ENCODE data around the gene DUOX1.
"Not testable (repeated sequence)": the region's sequence is repeated elsewhere in the genome, so short reads cannot be mapped to it uniquely, and the experiment has no call there.

DUOX1 gene

DNA sequence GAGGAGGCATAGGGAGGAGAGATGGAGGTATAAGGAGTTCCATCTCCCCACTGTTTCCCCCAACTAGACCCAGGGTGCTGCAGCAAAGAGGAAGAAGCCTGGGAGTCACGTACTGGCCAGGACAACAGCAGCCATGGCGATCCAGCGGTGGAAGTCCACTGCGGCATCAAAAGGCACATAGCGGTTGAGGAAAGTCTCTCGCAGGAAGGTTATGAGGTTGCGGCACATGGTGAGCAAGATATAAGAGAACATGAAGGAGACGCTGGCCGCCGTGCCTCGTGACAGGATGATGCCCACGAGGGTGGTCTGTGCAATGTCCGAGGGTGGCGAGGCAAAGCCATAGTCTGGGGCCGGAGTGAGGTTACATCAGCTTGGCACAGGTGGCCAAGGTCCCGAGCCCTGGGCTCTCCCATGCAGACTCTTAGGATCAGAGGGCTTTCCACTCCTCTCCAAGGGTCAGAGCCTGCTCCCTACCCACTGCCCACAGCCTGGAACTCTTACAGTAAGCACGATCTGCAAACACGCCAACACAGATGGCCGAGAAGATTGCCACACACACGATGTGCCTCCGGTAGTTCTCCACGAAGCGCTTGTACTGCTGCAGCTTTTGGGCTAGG is 30.1 kb upstream of the DUOX1 start:
- Histone ChIP-seq H3K36me3 (ENCODE audit: control insufficient read depth, insufficient read depth, low read length) (no peaks in the 10 kb centered on the region), H2AFZ (no peak overlapping the region)

DNA sequence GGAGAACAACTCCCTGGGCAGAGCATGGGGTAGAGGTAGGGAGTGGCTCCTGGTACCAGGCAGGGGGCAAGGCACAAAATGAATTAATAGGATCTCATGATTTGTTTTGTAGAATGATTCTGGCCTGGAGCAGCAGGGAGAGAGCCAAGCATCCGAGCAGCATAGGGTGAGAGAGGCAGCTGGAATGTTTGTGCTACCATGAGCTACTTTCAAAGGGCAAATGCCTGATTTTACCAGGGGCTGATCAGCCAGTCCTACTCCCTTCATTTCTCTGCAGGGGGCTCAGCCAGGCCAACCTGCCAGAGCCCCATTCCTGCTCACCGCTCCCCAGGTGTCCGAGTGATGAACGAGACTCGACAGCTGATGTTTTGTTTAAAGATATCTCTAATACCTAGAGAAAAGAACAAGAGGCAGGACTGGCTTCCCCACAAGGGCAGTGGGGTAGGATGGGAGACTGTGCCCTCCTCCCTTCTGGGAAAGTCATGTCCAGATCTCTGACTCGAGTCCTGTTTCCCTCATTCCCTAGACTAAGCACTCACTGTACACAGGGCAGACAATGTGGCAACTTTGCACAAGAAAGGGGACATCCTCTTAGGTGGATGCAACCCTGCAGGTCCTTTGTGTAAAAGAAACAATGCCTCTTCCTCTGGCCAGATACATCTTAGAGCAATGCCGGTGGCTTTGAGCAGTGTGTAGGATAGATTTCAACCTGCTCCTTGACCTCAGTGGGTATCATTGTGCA is 28.7 kb upstream of the DUOX1 start:
- Histone ChIP-seq H3K36me3 (ENCODE audit: control insufficient read depth, insufficient read depth, low read length) (no peaks in the 10 kb centered on the region), H3K27me3 (ENCODE audit: control insufficient read depth, insufficient read depth, low read length) (no peaks in the 10 kb centered on the region), H3K27ac (no peak overlapping the region), H3K4me2 (ENCODE audit: low read length) (no peak overlapping the region), H3K9me3 (ENCODE audit: control insufficient read depth, low read length) (no peaks in the 10 kb centered on the region), H2AFZ (no peak overlapping the region), H3K4me3 (ENCODE audit: low read depth, low read length) (no peak overlapping the region), H3K79me2 (no peaks in the 10 kb centered on the region), H3K4me1 (no peaks in the 10 kb centered on the region), H3K9ac (no peak overlapping the region)
- TF ChIP-seq, protein P1, sequence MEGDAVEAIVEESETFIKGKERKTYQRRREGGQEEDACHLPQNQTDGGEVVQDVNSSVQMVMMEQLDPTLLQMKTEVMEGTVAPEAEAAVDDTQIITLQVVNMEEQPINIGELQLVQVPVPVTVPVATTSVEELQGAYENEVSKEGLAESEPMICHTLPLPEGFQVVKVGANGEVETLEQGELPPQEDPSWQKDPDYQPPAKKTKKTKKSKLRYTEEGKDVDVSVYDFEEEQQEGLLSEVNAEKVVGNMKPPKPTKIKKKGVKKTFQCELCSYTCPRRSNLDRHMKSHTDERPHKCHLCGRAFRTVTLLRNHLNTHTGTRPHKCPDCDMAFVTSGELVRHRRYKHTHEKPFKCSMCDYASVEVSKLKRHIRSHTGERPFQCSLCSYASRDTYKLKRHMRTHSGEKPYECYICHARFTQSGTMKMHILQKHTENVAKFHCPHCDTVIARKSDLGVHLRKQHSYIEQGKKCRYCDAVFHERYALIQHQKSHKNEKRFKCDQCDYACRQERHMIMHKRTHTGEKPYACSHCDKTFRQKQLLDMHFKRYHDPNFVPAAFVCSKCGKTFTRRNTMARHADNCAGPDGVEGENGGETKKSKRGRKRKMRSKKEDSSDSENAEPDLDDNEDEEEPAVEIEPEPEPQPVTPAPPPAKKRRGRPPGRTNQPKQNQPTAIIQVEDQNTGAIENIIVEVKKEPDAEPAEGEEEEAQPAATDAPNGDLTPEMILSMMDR (IDR thresholded peaks at IDR 0.05), result no peak

More for the DNA sequence above, 30.1 kb upstream of the DUOX1 start:
- H3K9me3 ChIP-seq (ENCODE audit: control insufficient read depth, low read length), result no peaks in the 10 kb centered on the region
- no peak overlapping the region for H3K4me2 ChIP-seq (ENCODE audit: low read length)
- no peaks in the 10 kb centered on the region for H3K4me1 ChIP-seq
- no peaks in the 10 kb centered on the region for H3K27me3 ChIP-seq (ENCODE audit: control insufficient read depth, insufficient read depth, low read length)
- no peaks in the 10 kb centered on the region for H3K79me2 ChIP-seq
- H3K27ac ChIP-seq, result no peak overlapping the region
- no peak overlapping the region for H3K9ac ChIP-seq
- no peak overlapping the region for H3K4me3 ChIP-seq (ENCODE audit: low read depth, low read length)
- TF ChIP-seq, protein P1 (IDR thresholded peaks at IDR 0.05), result no peak

DNA sequence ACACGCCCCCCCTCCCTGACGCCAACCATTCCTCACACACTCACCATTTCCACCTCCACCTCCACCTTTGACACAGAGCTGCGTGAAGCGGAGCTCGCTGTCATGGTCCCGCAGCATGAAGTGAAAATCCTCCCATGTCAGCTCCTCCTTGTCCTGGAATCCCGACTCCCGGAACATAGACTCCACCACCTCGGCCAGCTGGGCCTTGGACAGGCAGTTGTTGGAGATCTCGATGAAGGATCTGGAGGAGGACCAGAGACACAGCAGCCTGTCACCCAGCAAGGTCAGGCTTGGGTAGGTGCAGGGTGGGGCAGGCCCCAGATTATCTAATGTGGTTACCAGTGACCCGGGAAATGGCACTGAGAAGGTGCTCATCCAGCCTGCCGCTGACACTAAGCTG is 28.0 kb upstream of the DUOX1 start:
- Histone ChIP-seq H3K4me3 (ENCODE audit: low read depth, low read length) (no peak overlapping the region), H3K27ac (no peak overlapping the region), H3K4me1 (no peaks in the 10 kb centered on the region), H3K27me3 (ENCODE audit: control insufficient read depth, insufficient read depth, low read length) (no peaks in the 10 kb centered on the region), H2AFZ (no peak overlapping the region), H3K9me3 (ENCODE audit: control insufficient read depth, low read length) (no peaks in the 10 kb centered on the region), H3K79me2 (no peaks in the 10 kb centered on the region), H3K36me3 (ENCODE audit: control insufficient read depth, insufficient read depth, low read length) (no peaks in the 10 kb centered on the region), H3K9ac (no peak overlapping the region), H3K4me2 (ENCODE audit: low read length) (no peak overlapping the region)
- TF ChIP-seq, protein P1 (IDR thresholded peaks at IDR 0.05), result no peak

DNA sequence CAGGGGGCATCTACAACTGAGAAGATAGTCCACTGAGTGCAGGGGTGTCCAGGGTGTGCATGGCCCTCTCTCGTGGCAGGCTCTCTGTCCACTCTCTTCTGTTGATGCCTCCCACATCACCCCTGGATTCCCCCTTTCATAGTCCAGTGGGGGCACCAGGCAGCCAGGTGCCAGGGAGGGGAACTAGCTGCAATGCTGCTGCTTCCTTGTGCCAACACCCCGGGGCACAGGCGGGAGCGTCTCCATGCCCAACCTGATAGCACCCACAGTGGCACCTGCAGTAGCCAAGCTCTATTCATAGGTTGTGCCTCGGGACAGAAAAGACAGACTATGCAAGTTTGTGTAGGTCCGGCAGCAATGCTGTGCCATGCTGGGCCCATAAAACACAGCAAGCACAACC is 27.6 kb upstream of the DUOX1 start:
- H3K79me2 ChIP-seq, result no peaks in the 10 kb centered on the region
- no peak overlapping the region for H3K9ac ChIP-seq
- no peak overlapping the region for H3K4me2 ChIP-seq (ENCODE audit: low read length)
- no peaks in the 10 kb centered on the region for H3K4me1 ChIP-seq
- TF ChIP-seq, protein P1 (IDR thresholded peaks at IDR 0.05), result no peak
- H3K9me3 ChIP-seq (ENCODE audit: control insufficient read depth, low read length), result no peaks in the 10 kb centered on the region
- H3K27ac ChIP-seq, result no peak overlapping the region
- H3K36me3 ChIP-seq (ENCODE audit: control insufficient read depth, insufficient read depth, low read length), result no peaks in the 10 kb centered on the region
- no peak overlapping the region for H3K4me3 ChIP-seq (ENCODE audit: low read depth, low read length)
- no peak overlapping the region for H2AFZ ChIP-seq
- H3K27me3 ChIP-seq (ENCODE audit: control insufficient read depth, insufficient read depth, low read length), result no peaks in the 10 kb centered on the region

DNA sequence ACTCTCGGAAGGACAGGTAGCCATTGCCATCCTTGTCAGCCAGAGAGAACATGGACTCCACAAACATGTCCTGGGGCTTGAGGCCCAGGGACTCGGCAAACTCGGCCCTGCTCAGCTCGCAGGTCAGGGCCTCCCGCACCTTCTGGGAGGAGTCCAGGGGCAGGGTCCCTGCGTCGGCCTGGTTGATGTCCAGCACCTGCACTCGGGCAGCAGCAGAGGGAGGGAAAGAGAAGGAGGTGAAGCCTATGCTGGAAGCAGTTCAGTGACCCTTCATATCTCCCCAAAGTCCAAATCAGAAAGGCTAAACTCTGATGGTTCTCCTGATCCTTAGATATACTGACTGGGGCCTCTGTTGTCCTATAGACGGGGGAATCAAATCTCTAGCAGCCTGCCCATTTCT is 25.6 kb upstream of the DUOX1 start:
- H3K36me3 ChIP-seq (ENCODE audit: control insufficient read depth, insufficient read depth, low read length); H3K4me3 ChIP-seq (ENCODE audit: low read depth, low read length); H3K9ac ChIP-seq; H3K4me1 ChIP-seq; H3K4me2 ChIP-seq (ENCODE audit: low read length); H3K9me3 ChIP-seq (ENCODE audit: control insufficient read depth, low read length); H3K27me3 ChIP-seq (ENCODE audit: control insufficient read depth, insufficient read depth, low read length); H2AFZ ChIP-seq; H3K79me2 ChIP-seq; H3K27ac ChIP-seq: not testable (repeated sequence)

All from parathyroid adenoma (tissue), 2 donors.